UCSD-AML1 (cell line): ENCODE results near the gene HDAC7.

Experiments used
- DNase-seq: peaks from one replicate; lab custom pipeline; 2025; ENCODE audit not compliant: unreplicated experiment; lab: John Stamatoyannopoulos, UW

HDAC7 gene

DNA sequence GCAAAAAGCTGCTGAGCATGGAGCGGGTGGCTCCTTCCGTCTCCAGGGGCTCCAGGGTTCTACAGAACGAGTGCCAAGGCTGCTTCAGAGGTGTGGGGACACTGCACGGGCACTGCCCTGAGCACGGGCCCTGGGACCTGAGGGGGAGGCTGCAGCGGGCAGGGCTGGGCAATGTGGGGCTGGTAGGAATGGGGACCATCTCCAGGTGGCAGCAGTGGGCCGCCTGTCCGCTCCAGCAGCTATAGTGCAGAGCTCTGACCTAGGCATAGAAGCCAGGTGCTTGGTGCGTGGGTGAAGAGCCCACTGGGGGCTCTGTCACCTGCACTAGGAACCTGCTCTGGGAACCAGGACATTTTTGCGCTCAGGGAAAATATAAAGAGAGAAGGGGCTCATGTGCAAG lies 22.3 kb downstream of the HDAC7 start:
- DNase-seq = peak; percentile 28

DNA sequence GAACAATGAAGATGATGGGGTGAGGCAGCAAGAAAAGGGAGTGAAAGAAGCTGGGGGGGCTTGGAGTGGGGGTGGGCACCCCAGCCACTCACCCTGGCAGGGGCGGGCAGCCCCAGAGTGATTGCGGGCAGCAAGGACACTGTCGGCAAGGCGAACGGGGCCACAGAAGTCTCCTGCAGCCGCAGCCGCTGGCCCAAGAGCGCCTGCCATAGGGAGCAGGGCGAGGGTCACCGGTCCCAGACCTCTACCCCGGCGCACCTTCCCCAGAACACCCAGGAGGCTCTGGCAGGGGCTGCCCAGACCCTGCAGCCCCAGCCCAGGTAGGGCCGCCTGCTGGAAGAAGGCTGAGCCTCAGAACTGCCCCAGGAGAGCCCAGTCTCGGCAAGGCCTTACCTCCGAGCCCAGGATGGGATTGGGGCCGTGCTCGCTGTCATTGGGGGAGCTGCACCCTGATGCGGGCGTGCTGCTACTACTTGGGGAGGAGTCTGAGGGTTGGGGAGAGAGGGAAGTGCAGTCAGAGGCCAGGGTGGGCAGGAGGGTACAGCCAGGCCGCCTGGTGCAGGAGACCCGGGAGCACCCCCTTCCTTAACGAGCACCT lies 23.8 kb downstream of the HDAC7 start:
- no peak for DNase-seq

DNA sequence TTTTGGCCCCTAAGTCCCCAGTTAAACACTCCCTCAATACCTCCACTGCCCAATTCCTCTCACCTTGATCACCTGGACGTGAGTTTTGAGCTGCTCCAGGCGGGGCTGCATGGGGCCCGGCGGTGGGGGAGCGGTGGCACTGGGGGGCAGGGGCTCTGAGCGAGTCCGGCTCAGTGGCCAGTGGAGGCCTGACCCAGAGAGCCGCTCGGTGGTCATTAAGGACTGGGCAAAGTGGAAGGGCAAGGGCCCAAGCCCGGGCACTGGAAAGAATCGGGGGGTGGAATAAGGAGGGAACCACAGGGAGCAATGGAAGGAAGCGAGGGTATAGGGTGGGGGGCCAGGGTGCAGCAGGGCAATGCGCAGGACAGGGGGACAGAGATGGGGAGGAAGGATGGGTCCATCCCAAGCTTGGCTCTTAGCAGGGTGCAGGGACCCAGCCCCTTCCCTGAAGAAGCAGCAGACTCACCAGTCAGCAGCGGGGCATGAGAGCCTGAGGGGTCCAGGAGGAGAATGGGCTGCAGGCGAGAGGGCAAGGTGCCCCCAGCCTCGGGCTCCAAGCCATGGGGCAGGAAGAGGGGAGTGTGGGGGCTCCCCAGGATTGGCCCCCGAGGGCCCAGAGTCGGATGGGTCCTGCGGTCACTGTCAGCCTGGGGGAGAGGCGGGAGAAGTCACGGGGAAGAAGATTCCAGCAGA lies 24.4 kb downstream of the HDAC7 start:
- DNase-seq = no peak

DNA sequence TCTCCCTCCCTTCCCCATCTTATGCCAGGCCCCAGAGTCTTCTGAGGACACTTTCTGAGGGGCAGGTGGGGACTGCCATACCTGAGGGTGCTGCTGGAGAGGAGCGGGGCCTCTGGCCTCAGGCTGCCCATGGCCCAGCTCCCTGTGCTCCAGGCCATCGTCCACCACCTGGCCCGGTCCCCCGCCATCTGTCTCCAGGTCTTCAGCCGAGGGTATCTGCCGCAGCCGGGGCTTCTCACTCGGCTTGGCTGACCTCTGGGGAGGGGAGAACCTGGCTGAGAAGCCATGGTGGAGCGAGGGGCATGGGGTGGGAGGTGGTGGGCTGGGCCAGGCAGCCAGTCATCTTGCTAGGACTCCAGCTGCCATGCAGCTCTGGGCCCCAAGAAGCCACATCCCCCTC lies 25.0 kb downstream of the HDAC7 start:
- no peak for DNase-seq

DNA sequence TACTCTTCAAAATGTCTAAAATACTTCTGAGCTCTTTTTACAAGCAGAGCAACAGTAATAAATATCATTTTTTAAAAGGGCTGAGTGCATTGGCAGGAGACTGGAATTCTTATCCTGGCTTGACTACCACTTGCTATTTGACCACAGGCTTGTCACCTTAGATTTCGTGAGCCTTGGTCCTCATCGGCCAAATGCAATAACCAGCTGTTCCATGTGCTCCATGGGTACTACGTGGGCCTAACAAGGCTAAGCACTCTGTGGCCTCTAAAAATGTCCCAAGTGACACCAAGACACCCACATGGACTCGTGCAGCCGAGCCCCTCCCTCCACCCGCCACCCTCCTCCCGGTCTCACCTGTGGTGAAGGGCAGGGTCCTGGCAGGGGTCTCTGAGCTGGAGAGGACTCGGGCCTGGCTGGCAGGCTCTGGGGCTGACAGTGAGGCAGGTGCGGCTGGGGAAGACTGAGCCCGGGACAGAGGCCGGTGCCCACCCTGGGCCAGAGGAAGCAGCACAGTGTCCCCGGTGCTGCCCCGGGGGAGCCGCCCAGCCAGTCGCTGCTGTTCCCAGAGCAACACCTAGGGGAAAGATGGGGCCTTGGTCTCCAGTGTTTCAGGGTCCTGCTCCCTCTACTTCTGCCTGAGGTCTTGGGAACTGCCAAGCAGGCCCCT lies 26.6 kb downstream of the HDAC7 start:
- DNase-seq = no peak

DNA sequence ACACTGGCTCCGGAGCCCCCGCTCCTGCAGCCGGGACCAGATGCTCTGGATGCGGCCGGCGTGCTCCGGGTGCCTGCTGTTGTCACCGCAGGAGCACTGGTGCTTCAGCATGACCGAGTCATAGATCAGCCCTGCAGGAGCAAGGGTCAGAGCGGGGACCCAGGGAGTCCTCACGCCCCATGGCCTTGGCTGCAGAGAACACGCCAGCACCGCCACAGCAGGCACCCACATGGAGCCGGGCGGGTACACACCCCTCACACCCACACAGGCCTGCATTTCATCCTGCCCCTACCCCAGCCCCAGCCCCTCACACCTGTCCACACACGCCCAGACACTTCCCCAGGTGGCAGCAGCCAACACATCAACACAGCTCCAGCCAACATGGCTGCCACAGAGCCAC lies 27.8 kb downstream of the HDAC7 start:
- DNase-seq = no peak

DNA sequence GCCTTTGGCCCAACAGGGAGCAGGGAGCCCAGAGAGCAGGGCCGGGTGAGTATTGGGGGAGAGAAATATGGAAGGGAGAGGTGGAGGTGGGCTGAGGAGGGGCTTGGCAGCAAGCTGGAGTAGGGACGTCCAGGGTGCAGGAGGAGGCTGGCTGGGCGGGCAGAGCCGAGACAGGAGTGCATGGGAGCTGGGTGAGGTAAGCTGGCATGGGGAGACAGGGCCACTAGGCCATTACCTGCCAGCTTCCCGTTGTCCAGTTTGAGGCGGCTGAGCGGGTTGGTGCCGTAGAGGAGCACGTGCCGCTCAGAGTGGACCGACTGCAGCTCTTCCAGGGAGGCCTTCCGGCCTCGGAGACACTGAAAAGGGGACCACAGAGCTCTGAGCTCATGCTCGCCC lies 28.4 kb downstream of the HDAC7 start:
- no peak for DNase-seq

DNA sequence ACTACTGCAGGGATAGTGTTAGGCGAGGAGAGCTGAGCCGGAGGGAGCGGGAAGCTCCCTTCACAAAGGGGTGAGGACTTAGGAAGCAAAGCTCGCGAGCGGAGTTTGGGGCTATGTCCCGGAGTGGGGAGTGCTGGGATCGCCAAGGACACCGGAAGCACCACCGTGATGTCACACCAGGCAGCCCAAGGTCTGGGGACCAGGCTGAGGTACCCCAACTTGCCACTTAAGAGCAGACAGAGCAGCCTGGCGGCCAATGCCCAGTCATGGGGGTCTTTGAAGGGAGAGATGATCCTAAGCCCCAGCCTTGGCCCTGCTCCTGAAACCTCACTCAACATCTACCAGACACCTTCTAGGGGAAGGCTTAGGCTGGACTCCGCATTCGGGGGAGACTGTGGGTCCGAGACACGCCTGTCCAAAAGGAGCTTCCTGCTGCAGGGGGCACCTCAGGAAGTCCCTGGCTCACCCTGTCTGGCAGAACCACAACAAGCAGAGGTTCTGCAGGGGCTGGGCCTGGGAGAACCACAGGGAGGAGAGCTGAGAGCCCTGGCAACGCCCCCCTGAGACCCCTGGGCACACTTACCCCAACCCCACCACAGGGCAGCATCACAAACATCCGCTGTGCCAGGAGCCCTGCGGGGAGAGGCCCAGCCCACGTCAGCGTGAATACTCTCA lies 28.9 kb downstream of the HDAC7 start:
- no peak for DNase-seq

DNA sequence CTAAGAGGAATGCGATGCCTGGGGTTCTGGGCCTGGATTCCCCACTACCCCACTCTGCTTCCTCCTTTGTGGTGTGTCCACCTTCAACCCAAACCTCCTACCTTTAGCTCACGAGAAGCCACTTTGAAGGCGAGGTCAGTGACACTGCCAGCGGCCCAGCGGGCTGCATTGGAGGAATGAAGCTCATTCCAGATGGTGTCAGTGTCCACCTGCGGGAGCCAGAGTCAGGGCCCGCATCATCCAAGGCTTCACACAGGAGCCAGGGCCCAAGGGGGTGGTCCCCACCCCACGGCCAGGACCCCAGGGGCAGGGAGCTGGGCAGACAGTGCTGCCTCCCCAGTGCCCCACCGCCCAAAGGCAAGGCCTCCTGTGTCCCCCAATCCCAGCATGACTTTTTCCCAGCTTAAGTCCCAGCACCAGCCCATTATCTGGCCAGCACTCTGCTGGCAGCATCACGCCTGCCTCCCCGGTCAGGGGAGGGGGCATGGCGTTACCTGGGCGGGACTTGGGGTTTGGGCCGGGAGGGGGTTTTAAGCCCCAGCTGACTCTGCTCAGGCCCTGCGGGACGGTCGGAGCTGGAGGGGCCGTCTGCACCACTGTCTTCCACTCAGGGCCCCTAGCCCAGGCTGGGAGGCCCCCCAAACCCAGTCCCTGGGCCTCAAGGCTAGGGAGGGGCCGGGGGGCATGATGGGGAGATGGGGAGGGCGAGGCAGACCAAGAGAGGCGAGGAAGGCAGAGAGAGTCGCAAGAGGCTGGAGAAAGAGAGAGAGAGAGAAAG lies 29.8 kb downstream of the HDAC7 start:
- DNase-seq = no peak

DNA sequence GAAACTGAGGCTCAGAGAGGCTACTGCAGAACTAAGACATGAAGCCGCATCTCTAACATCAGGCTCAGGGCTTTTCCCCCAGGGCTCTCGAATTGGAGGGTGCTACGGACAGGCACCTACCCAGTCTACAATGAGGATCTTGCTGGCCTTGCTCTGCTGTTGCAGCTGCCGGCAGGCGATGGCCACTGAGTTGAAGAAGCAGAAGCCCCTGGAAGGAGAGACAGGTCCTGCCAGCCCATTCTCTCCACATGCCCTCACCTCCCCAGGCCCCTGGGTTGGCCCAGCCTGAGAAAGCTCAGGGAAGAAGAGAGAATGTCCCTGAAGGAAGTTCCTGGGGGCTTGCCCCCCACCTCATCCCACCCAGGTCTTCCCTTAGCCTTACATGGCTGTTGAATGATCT lies 30.6 kb downstream of the HDAC7 start:
- no peak for DNase-seq

DNA sequence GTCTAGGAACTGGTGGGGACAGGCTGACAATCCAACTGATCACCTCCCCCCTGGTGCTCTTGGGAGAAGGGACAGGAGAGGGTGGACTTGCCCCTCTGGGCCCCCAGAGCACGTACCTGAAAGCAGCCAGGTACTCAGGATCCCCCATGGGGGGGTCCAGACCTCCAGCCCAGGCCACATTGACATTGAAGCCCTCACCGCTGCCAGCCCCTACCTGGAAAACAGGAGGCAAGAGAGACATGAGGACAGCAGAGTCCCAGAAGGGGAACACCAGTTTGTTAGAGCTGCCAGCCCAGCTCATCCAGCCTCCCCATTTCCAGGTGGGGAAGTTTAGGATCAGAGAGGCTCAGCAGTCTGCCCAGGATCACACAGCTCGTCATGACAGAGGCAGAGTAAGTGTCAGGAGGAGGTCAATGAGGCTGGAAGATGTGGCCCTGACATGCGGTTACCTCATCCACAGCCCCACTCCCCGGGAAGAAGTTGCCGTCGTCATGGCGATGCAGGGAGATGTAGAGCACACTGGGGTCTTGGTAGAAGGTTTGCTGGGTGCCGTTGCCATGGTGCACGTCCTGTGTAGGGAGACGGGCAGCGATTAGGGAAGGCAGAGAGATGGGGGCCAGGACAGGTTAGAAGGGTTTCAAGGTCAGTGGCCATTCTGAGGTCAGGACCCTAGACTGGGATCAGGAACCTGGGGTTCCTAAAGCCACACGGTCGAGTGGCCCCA lies 31.9 kb downstream of the HDAC7 start:
- no peak for DNase-seq

DNA sequence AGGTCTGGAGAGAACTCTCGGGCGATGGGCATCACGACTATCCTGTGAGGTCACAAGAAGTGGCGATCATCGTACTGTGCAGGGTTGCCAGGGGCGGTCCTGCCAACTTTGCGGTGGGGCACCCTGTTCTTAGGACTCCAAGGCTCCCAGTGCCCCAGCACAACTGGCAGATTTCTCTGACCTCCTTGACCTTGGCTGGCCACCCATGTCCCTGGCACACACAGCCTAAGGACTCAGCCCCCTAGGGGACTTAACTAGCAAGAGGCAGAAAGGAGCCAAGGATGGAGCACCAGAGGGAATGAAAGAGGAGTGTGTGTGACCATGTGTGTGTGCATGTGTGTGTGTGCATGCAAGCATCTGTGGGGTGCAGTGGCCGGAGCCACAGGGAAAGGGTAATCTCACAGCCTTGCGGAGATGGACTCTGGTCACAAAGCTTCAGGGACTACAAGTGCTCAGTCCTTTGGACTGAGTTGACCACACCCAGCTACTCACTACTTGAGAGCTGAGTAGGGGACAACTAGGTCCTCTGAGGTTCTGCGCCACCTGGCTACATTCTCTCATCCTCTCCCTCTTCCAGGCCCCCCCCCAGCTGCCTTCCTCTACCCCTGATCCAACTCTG lies 32.9 kb downstream of the HDAC7 start:
- no peak for DNase-seq

DNA sequence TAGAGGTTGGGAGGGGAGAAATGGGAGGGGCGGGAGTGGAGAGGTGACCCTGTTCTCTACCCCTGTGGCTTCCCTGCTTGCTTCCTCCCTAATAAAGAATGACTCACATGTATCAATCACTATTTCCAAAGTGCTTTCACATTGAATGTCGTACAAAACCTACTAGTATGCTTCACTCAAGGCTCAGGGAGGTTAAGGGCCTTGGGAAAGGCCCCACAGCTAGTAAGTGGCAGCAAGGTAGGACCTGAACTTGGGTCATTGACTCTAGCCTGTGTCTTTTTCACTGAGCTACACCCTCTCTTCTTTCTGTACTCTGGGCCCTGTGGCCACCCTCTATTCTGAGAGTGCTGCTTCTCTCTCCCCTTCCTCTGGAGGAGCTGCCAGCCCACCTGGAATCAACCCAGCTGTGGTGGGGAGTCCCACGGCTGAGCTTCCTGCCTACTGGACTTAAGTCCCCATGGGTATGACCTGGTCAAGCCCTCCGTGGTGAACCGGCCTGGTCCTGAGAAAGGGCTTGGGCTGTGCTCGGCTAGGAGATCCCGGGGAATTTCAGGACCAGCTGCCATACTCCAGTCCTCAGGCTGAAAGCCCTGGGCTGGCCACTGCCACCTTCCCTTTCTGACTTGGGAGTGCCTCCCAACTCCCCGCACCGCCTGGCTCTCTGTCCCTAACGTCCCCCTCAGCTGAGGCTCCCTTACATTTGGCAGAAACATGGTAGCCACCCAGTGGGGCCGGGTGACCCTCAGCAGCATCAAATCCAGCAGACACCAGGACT lies 33.6 kb downstream of the HDAC7 start:
- no peak for DNase-seq

DNA sequence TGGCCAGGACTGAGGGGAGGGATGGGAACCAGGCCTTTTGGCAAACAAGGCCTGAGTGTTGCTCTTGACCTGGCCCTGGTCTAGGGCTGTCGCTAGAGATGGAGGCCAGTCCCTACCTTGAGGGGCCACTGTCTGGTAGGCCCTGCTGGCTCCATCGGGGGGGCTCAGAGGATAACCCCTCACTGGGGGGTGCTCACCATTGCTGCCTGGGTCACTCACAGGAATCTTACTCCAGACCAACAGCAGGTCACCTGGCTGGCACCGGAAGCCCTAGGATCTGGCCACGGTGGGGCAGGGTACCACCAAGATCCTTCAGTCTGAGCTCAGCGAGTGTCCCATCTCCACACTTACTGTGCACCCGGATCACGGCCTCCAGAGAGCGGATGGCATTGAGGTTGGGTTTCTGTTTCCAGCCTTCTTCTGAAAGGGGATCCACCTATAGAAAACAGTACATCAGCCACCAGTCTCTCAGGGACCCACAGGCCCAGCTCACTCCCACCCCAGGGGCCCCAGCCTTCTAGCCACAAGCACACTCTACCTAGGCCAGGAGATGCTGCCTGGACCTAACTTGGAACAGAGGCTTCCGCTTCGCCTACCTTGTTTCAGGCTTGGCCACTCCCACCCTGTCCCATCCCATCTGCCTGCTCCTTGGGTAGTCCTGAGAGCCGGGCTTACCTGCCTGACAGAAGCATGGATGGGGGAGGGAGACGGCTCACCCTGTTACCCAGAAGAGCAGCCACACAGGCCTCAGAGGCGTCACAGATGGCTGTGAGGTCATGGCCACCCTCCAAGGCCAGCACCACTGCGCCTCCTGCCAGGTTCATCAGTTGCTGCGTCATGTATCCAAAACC lies 34.4 kb downstream of the HDAC7 start:
- DNase-seq = no peak

DNA sequence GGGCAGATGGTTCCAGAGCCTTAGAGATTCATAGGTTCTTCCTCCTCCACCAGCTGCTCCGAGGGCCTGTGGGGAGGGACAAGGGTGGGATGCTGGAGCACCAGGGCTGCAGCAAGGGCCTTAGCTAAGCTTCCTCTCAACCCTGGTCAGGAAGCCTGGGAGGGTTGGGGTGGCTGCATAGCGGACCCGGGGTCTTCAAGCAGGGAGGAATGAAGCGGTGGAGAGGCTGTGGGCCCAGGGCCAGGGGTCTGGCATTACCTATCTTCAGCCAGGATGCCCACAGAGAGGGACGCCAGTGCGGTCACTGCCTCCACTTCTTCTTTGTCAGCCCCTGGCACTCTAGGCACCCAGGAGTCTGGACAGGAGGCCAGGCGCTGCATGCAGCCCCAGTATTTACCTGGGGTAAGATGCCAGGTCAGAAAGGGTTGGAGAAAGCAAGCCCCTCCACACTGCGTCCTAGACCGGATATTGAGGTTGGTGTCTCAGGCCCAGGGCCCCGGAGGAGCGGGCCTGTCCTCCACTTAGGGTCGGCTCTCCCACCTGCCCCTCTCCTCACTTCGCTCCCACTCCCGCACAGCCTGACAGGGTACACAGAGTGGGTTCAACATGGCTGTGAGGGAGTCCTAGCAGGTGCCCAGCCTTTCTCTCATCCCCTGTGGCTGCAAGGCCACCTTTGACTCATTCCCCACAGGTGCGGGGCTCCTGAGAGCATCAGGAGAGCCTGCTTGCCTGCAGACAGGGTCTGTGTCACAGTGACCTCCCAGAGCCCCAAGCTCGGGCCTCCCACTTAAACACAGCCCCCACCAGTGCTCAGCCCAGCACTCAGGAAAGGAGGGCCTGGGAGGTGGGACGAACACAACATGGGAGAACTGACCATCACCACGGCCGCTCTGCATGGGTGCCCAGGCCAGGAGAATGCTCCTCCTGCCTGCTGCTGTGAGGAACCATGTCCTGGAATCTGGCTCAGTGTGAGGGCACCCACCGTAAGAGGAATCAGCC lies 35.6 kb downstream of the HDAC7 start:
- DNase-seq = no peak

DNA sequence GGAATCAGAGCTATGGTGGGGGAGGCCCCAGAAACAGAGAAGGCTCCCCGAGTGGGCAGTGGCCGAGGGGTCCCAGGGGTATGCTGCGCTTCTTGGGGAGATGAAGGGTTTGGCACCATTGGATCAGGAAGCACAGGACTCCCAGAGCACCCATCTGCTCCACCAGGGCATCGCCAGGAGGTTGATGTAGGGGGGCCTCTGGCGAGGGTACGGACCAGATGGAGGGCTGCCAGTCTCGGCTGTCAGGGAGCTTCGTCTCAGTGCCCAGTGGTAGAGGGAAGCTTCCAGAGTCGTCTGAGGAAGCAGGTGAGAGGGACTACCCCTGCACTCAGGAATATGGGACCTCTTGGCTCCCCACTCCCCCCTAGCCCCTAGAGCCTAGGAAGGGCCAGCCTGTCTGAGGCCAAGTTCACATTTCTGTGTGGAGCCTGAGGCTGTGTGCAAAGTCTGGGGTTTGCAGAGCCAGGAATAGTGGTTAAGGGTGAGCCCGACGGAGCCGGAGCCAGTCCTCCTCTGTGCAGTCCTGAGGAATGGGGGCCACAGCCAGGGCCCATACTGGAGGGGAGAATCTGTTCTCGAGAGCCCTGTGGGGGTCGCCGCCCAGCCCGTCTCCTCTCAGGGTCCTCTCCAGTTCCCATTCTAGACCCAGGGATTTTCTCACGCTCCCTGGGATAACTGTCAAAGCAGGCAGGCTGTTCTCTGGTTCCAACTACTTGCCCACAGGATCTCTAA lies 36.5 kb downstream of the HDAC7 start:
- no peak for DNase-seq

DNA sequence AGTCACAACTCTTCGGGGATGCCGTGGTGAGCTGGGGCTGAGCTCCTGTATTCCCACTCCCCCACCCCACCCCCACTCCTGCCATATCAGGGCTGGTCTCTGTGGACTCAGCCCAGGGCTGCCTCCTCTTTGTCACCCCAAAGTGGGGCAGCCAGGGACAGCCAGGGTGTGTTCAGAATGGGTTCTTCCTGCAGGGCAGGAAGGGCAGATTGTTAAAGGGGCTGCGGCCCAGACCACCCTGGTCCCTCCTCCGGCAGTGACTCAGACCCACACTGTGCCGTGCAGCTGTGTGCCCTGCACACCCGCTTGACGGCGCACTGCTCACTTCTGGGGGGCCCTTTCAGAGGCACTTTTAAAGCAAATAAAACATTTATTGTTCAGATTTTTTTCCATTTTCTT lies 37.3 kb downstream of the HDAC7 start:
- DNase-seq = no peak
